Liver (tissue), 9 donors: Measurements from ENCODE around the gene GRAMD1A. TPM values are rescaled to one million over a fixed set of nuclear protein-coding genes. Genes with fewer than 3 reads are reported as not detected.

Experiments used
- DNase-seq: peaks from one replicate; pipeline ENCODE4 v3.0.0-alpha.2; 2017; ENCODE audit warnings: low spot score
- H3K27ac ChIP-seq, 2 donors: one replicate each; pipeline ENCODE4 v1.7.0; 2013; ENCODE audit warnings: inconsistent platforms in 2 of 2, low read length in 2 of 2, control low read depth in 1 of 2, low read depth in 1 of 2, mild to moderate bottlenecking in 1 of 2
- H3K27me3 ChIP-seq, 4 donors: one replicate each; pipeline versions ENCODE4 v1.6.1 to v1.7.0; 2013; ENCODE audit warnings: low read length in 3 of 4, inconsistent platforms in 1 of 4, mild to moderate bottlenecking in 1 of 4, moderate library complexity in 1 of 4; ENCODE audit not compliant: control insufficient read depth in 4 of 4, insufficient read depth in 4 of 4
- H3K36me3 ChIP-seq, 4 donors: one replicate each; pipeline versions ENCODE4 v1.6.1 to v1.7.0; 2013; ENCODE audit warnings: low read length in 3 of 4, mild to moderate bottlenecking in 3 of 4, low read depth in 1 of 4, moderate library complexity in 1 of 4; ENCODE audit not compliant: control insufficient read depth in 4 of 4, insufficient read depth in 3 of 4
- H3K4me1 ChIP-seq, 4 donors: one replicate each; pipeline versions ENCODE4 v1.6.1 to v1.7.0; 2013; ENCODE audit warnings: low read length in 3 of 4, mild to moderate bottlenecking in 3 of 4, moderate library complexity in 1 of 4; ENCODE audit not compliant: control insufficient read depth in 4 of 4, insufficient read depth in 4 of 4
- H3K4me3 ChIP-seq, 3 donors: one replicate each; pipeline versions ENCODE4 v1.6.1 to v1.7.0; 2013; ENCODE audit warnings: low read length in 3 of 3, control low read depth in 1 of 3, low read depth in 1 of 3, mild to moderate bottlenecking in 1 of 3
- H3K9ac ChIP-seq, 2 donors: one replicate each; pipeline ENCODE4 v1.7.0; 2013; ENCODE audit warnings: low read length in 2 of 2, mild to moderate bottlenecking in 2 of 2, moderate library complexity in 2 of 2, control low read depth in 1 of 2, low read depth in 1 of 2
- H3K9me3 ChIP-seq, 4 donors: one replicate each; pipeline versions ENCODE4 v1.6.1 to v1.7.0; 2013; ENCODE audit warnings: low read length in 3 of 4; ENCODE audit not compliant: control insufficient read depth in 4 of 4
- ATF3 ChIP-seq: IDR thresholded peaks from 2 replicates; pipeline ENCODE4 v1.6.1; 2016; ENCODE audit warnings: antibody characterized with exemption
- CTCF ChIP-seq: fragments of 150-350 bp; IDR thresholded peaks from 2 replicates; pipeline ENCODE4 v1.5.1; 2017; ENCODE audit warnings: improper control_type of control experiment, low read depth, low read length; ENCODE audit not compliant: missing input control
- EGR1 ChIP-seq, 2 donors: IDR thresholded peaks; 2 replicates each; pipeline ENCODE4 v1.6.1; 2016 to 2018; ENCODE audit warnings: antibody characterized with exemption in 2 of 2, low read depth in 2 of 2
- FOXA1 ChIP-seq: IDR thresholded peaks from 2 replicates; pipeline ENCODE4 v1.6.1; 2016; ENCODE audit warnings: antibody characterized with exemption
- FOXA2 ChIP-seq: IDR thresholded peaks from 2 replicates; pipeline ENCODE4 v1.6.1; 2016; ENCODE audit warnings: antibody characterized with exemption
- GABPA ChIP-seq, 2 donors: IDR thresholded peaks in 1 of 2; conservative IDR thresholded peaks in 1 of 2; 2 replicates each; pipeline ENCODE4 v1.6.1; 2016; ENCODE audit warnings: antibody characterized with exemption in 2 of 2, mild to moderate bottlenecking in 1 of 2, moderate library complexity in 1 of 2
- HNF4A ChIP-seq, 2 donors: conservative IDR thresholded peaks; 2 replicates each; pipeline ENCODE4 v1.6.1; 2016; ENCODE audit warnings: antibody characterized with exemption in 2 of 2, mild to moderate bottlenecking in 2 of 2
- HNF4G ChIP-seq: IDR thresholded peaks from 2 replicates; pipeline ENCODE4 v1.6.1; 2016; ENCODE audit warnings: antibody characterized with exemption
- JUND ChIP-seq, 2 donors: IDR thresholded peaks; 2 replicates each; pipeline ENCODE4 v1.6.1; 2016; ENCODE audit warnings: antibody characterized with exemption in 2 of 2
- MAX ChIP-seq: IDR thresholded peaks from 2 replicates; pipeline ENCODE4 v1.6.1; 2016; ENCODE audit warnings: antibody characterized with exemption
- NR2F2 ChIP-seq: IDR thresholded peaks from 2 replicates; pipeline ENCODE4 v1.6.1; 2016; ENCODE audit warnings: antibody characterized with exemption
- RAD21 ChIP-seq, 2 donors: IDR thresholded peaks; 2 replicates each; pipeline ENCODE4 v1.6.1; 2016; ENCODE audit warnings: antibody characterized with exemption in 2 of 2, mild to moderate bottlenecking in 2 of 2
- REST ChIP-seq: IDR thresholded peaks from 2 replicates; pipeline ENCODE4 v1.6.1; 2016; ENCODE audit warnings: antibody characterized with exemption, mild to moderate bottlenecking
- RXRA ChIP-seq, 2 donors: IDR thresholded peaks; 2 replicates each; pipeline ENCODE4 v1.6.1; 2017 to 2018; ENCODE audit warnings: antibody characterized with exemption in 2 of 2, mild to moderate bottlenecking in 1 of 2
- SP1 ChIP-seq: IDR thresholded peaks from 2 replicates; pipeline ENCODE4 v1.6.1; 2018; ENCODE audit warnings: antibody characterized with exemption, mild to moderate bottlenecking
- TAF1 ChIP-seq: conservative IDR thresholded peaks from 2 replicates; pipeline ENCODE4 v1.6.1; 2016; ENCODE audit warnings: antibody characterized with exemption, mild to moderate bottlenecking
- YY1 ChIP-seq: IDR thresholded peaks from 2 replicates; pipeline ENCODE4 v1.6.1; 2016; ENCODE audit warnings: antibody characterized with exemption, mild to moderate bottlenecking
- ZBTB33 ChIP-seq: IDR thresholded peaks from 2 replicates; pipeline ENCODE4 v1.6.1; 2016; ENCODE audit warnings: antibody characterized with exemption
- WGBS: extraction: QIAGEN DNeasy Blood & Tissue Kit; methylation state at CpG from one replicate; pipeline ENCODE4 v1.1.7; 2013; 5-methylcytosine and 5-hydroxymethylcytosine counted together
- polyA plus RNA-seq, 2 donors: library from polyadenylated mRNA; stranded (reverse) in 1 of 2; unstranded in 1 of 2; fragments of 200-250 nt in 1 of 2; fragments of >200 nt in 1 of 2; fragmentation: Nextera tagmentation in 1 of 2; extraction: Ambion mirVana in 1 of 2; gene quantifications; one replicate each; pipeline versions ENCODE4 v1.2.1 to v1.2.3, GENCODE V29; 2013 to 2015
- total RNA-seq, 2 donors: library from RNA; depleted of rRNA; stranded (reverse); fragments of >200 nt; gene quantifications; one replicate each; pipeline ENCODE4 v1.2.3, GENCODE V29; 2014
- donor health status: healthy.
- donor health status: healthy.
- donor health status: healthy.
- donor health status: healthy.
- donor health status: healthy.

Gene GRAMD1A
- total and polyA plus RNA-seq, 4 donors = 8.6 to 14.1 (median 11.2) TPM

- DNase-seq = peak; percentile 83
- TF ChIP-seq TAF1 = no peak
- peak; percentile 88 for TF ChIP-seq FOXA1
- peak; percentile 85 for TF ChIP-seq REST
- peak; percentile 98 for TF ChIP-seq SP1
- TF ChIP-seq HNF4G = peak; percentile 65
- TF ChIP-seq JUND (IDR thresholded peaks at IDR 0.05) = peak; percentile 69 to 75
- TF ChIP-seq CTCF = peak; percentile 3
- TF ChIP-seq FOXA2 = peak; percentile 81
- peak; percentile 79 to 84 for TF ChIP-seq HNF4A (conservative IDR thresholded peaks at IDR 0.05)
- TF ChIP-seq YY1 = peak; percentile 73
- peak; percentile 70 for TF ChIP-seq ATF3
- TF ChIP-seq GABPA (IDR thresholded peaks at IDR 0.05 in 1 of 2, conservative IDR thresholded peaks at IDR 0.05 in 1 of 2) = peak in 1 of 2 donors; percentile 77
- peak in 1 of 2 donors; percentile 48 for TF ChIP-seq RAD21 (IDR thresholded peaks at IDR 0.05)
- TF ChIP-seq EGR1 (IDR thresholded peaks at IDR 0.05; ENCODE audit: low read depth in 2 of 2) = peak in 1 of 2 donors; percentile 38
- peak; percentile 86 for TF ChIP-seq ZBTB33
- TF ChIP-seq RXRA (IDR thresholded peaks at IDR 0.05) = peak; percentile 95 to 98
- peak; percentile 98 for TF ChIP-seq NR2F2
- TF ChIP-seq MAX = peak; percentile 83
- H3K36me3 ChIP-seq = peaks cover 0 to 2% (median 0%) of the 10 kb centered on the region in 4 donors
- H3K4me1 ChIP-seq = peaks cover 24 to 72% (median 34%) of the 10 kb centered on the region in 4 donors
- no peaks in the 10 kb centered on the region for H3K27me3 ChIP-seq
- H3K9me3 ChIP-seq = no peaks in the 10 kb centered on the region
- peak overlapping the region in 2 of 3 donors; percentile 49 to 56 for H3K4me3 ChIP-seq
- 5% methylated on average over 36 of the region's 36 CpGs for WGBS
- peak overlapping the region; percentile 93 to 98 for H3K27ac ChIP-seq
- H3K9ac ChIP-seq = peak overlapping the region in 1 of 2 donors; percentile 60
Observed at GRCh38 chr19:35040826-35041547, 40.9 kb downstream of the GRAMD1A start.
